ENCODE data around the gene PHACTR2. TPM values are rescaled to one million over a fixed set of nuclear protein-coding genes. Genes with fewer than 3 reads are reported as not detected.

Gene PHACTR2
- total RNA-seq, 4 donors from 2014 or later = 95.0 to 127 (median 111) TPM

GRCh38 chr6:143772116-143773086 lies 94.6 kb downstream of the PHACTR2 start:
- H3K27me3 ChIP-seq = no peaks in the 10 kb centered on the region
- no peaks in the 10 kb centered on the region for H3K36me3 ChIP-seq
- peaks cover 21 to 25% of the 10 kb centered on the region in 2 donors for H3K4me1 ChIP-seq
- no peak for TF ChIP-seq POLR2A (IDR thresholded peaks at IDR 0.05)
- TF ChIP-seq CTCF (IDR thresholded peaks at IDR 0.05) = no peak
- H3K4me3 ChIP-seq (replicated peaks in 1 of 3) = no peak overlapping the region
- 87 to 89% methylated on average over 16 of the region's 16 CpGs for WGBS, 2 donors
- intact Hi-C loops (cut with DNase I) = no loop called here
- H3K9me3 ChIP-seq = no peaks in the 10 kb centered on the region
- no peak for DNase-seq
- H3K27ac ChIP-seq = peak overlapping the region in 1 of 3 donors; percentile 34

- no peak for TF ChIP-seq CTCF (IDR thresholded peaks at IDR 0.05)
- no peak for TF ChIP-seq POLR2A (IDR thresholded peaks at IDR 0.05)
- Histone ChIP-seq H3K27me3 (no peaks in the 10 kb centered on the region), H3K9me3 (no peaks in the 10 kb centered on the region), H3K4me1 (peaks cover 21 to 25% of the 10 kb centered on the region in 2 donors), H3K4me3 (replicated peaks in 1 of 3) (no peak overlapping the region), H3K36me3 (no peaks in the 10 kb centered on the region), H3K27ac (peak overlapping the region; percentile 5 to 34 (median 34))
- WGBS, 2 donors = 23 to 31% methylated on average over 5 of the region's 5 CpGs
- peak in 1 of 2 donors; percentile 10 for DNase-seq
- intact Hi-C loops (cut with DNase I) = no loop called here
Measured at GRCh38 chr6:143773506-143774150, 95.9 kb downstream of the PHACTR2 start.

GRCh38 chr6:143774347-143774746 lies 96.6 kb downstream of the PHACTR2 start:
- Histone ChIP-seq H3K4me1 (peaks cover 21 to 25% of the 10 kb centered on the region in 2 donors), H3K9me3 (no peaks in the 10 kb centered on the region), H3K4me3 (replicated peaks in 1 of 3) (no peak overlapping the region), H3K27ac (peak overlapping the region; percentile 5 to 34 (median 34)), H3K36me3 (no peaks in the 10 kb centered on the region), H3K27me3 (no peaks in the 10 kb centered on the region)
- TF ChIP-seq POLR2A (IDR thresholded peaks at IDR 0.05) (no peak), CTCF (IDR thresholded peaks at IDR 0.05) (no peak)
- 47 to 57% methylated on average over 2 of the region's 2 CpGs for WGBS, 2 donors
- intact Hi-C loops (cut with DNase I) = no loop called here
- DNase-seq = no peak

- H3K4me3 ChIP-seq (replicated peaks in 1 of 3) = no peak overlapping the region
- 82 to 83% methylated on average over 6 of the region's 6 CpGs for WGBS, 2 donors
- peak overlapping the region in 1 of 3 donors; percentile 34 for H3K27ac ChIP-seq
- no peak for TF ChIP-seq POLR2A (IDR thresholded peaks at IDR 0.05)
- TF ChIP-seq CTCF (IDR thresholded peaks at IDR 0.05) = no peak
- H3K9me3 ChIP-seq = no peaks in the 10 kb centered on the region
- H3K27me3 ChIP-seq = no peaks in the 10 kb centered on the region
- DNase-seq = no peak
- intact Hi-C loops (cut with DNase I) = no loop called here
- H3K36me3 ChIP-seq = no peaks in the 10 kb centered on the region
- H3K4me1 ChIP-seq = peaks cover 21 to 25% of the 10 kb centered on the region in 2 donors
Measured at GRCh38 chr6:143775336-143775735, 97.6 kb downstream of the PHACTR2 start.

Data from thyroid gland (tissue), 4 donors.